Measurements from ENCODE around the gene HINFP. TPM values are rescaled to one million over a fixed set of nuclear protein-coding genes. Genes with fewer than 3 reads are reported as not detected.

HINFP gene, protein sequence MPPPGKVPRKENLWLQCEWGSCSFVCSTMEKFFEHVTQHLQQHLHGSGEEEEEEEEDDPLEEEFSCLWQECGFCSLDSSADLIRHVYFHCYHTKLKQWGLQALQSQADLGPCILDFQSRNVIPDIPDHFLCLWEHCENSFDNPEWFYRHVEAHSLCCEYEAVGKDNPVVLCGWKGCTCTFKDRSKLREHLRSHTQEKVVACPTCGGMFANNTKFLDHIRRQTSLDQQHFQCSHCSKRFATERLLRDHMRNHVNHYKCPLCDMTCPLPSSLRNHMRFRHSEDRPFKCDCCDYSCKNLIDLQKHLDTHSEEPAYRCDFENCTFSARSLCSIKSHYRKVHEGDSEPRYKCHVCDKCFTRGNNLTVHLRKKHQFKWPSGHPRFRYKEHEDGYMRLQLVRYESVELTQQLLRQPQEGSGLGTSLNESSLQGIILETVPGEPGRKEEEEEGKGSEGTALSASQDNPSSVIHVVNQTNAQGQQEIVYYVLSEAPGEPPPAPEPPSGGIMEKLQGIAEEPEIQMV
- 32.8 to 36.7 TPM (median 34.4 TPM) in 3 replicates for total RNA-seq

DNA sequence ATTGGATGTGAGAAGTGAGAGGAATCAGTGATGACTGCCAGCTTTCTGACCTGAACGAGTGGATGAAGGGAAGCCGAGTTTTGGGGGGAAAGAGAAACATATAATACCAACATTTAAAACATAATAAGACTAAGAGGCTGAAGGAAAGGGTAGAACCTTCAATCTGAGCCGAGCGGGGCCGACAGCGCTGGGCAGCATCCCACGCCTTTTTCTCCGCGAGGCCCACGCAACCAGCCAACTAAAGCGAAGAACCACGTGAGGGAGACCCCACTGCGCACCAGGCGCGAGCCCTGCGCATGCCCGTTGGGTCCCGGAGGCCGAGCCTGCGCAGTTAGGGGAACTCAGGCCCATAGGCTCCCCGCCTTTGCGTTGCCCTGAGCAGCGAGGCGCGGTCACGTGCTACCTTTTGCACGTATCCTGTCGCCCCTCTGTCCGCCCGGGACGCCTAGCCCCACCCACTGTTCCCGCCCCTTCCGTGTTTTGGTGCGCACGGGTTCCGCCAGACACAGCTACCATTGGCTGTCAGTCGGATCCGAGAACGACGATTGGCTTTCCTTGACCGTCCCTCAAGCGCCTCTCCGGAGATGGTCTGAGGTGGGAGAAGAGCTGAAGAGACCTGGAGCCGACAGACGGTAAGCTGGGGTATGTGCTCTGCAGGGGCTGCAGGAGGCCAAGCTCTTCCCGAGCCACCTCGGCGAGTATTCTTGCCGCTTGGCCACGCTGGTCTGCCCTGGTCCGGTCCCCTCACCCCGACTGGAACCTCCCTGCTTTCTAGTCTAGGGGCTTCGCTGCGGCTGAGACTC is at the start of gene HINFP:
HINFP (plus strand) TSS at position 573 of the 803 bp plus-strand sequence. CDS start 5,365 bp downstream, outside the sequence.
- H3K36me3 Mint-ChIP-seq = peaks cover 8% of the 10 kb centered on the region
- TF ChIP-seq, protein P1, sequence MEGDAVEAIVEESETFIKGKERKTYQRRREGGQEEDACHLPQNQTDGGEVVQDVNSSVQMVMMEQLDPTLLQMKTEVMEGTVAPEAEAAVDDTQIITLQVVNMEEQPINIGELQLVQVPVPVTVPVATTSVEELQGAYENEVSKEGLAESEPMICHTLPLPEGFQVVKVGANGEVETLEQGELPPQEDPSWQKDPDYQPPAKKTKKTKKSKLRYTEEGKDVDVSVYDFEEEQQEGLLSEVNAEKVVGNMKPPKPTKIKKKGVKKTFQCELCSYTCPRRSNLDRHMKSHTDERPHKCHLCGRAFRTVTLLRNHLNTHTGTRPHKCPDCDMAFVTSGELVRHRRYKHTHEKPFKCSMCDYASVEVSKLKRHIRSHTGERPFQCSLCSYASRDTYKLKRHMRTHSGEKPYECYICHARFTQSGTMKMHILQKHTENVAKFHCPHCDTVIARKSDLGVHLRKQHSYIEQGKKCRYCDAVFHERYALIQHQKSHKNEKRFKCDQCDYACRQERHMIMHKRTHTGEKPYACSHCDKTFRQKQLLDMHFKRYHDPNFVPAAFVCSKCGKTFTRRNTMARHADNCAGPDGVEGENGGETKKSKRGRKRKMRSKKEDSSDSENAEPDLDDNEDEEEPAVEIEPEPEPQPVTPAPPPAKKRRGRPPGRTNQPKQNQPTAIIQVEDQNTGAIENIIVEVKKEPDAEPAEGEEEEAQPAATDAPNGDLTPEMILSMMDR (IDR thresholded peaks at IDR 0.05; ENCODE audit: unreplicated experiment) = no peak
- H3K27ac Mint-ChIP-seq = peak within 1 kb of the TSS; percentile 93

DNA sequence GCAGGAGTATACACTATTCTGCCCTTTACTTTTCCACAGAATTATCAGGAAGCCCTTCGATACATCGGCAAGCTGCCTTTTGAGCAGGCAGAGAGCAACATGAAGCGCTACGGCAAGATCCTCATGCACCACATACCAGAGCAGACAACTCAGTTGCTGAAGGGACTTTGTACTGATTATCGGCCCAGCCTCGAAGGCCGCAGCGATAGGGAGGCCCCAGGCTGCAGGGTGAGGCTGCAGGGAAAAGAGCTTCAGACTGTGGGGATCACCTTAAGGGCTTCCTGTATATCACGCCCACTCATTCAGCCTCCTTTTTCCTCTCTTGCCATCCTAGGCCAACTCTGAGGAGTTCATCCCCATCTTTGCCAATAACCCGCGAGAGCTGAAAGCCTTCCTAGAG is 43.5 kb upstream of the HINFP start:
- H3K27me3 Mint-ChIP-seq (ENCODE audit: low read depth) = no peaks in the 10 kb centered on the region
- no peaks in the 10 kb centered on the region for H3K9me3 Mint-ChIP-seq
- H3K36me3 Mint-ChIP-seq = peaks cover 35% of the 10 kb centered on the region
- no peaks in the 10 kb centered on the region for H3K4me1 Mint-ChIP-seq
- H3K27ac Mint-ChIP-seq = no peak overlapping the region
- no peak for DNase-seq (ENCODE audit: low spot score in 2 of 2, unreplicated experiment in 2 of 2)
- H3K4me3 Mint-ChIP-seq = no peak overlapping the region
- TF ChIP-seq, protein P1 (IDR thresholded peaks at IDR 0.05; ENCODE audit: unreplicated experiment) = no peak

More for the DNA sequence above, at the start of gene HINFP:
- Mint-ChIP-seq H3K4me3 (peak within 1 kb of the TSS; percentile 89), H3K27me3 (ENCODE audit: low read depth) (no peaks in the 10 kb centered on the region), H3K4me1 (peaks cover 22% of the 10 kb centered on the region), H3K9me3 (no peaks in the 10 kb centered on the region)
- peak; percentile 99 for DNase-seq (ENCODE audit: low spot score in 2 of 2, unreplicated experiment in 2 of 2)

DNA sequence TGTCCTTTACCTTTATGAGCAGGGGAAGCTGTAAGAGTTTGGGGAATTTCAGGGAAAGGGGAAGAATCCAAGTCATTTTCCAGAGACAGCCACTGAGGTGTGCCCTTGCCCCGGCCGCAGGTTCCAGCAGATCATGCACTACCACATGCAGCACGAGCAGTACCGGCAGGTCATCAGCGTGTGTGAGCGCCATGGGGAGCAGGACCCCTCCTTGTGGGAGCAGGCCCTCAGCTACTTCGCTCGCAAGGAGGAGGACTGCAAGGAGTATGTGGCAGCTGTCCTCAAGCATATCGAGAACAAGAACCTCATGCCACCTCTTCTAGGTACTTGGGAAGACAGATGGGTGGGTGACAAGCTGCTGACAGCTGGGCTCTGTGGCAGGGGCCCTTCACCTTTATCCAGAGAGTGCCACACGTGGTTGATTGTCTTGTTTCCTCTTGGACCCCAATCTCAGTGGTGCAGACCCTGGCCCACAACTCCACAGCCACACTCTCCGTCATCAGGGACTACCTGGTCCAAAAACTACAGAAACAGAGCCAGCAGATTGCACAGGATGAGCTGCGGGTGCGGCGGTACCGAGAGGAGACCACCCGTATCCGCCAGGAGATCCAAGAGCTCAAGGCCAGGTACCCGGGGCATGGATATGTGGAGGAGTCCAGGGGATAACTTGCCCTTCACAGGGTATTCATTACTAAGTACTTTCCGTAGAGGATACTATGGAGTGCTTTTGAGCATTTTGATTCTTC is 42.5 kb upstream of the HINFP start:
- Mint-ChIP-seq H3K27me3 (ENCODE audit: low read depth) (no peaks in the 10 kb centered on the region), H3K27ac (no peak overlapping the region), H3K4me1 (no peaks in the 10 kb centered on the region), H3K4me3 (no peak overlapping the region), H3K36me3 (peaks cover 31% of the 10 kb centered on the region), H3K9me3 (no peaks in the 10 kb centered on the region)
- no peak for DNase-seq (ENCODE audit: low spot score in 2 of 2, unreplicated experiment in 2 of 2)
- TF ChIP-seq, protein P1 (IDR thresholded peaks at IDR 0.05; ENCODE audit: unreplicated experiment) = no peak

DNA sequence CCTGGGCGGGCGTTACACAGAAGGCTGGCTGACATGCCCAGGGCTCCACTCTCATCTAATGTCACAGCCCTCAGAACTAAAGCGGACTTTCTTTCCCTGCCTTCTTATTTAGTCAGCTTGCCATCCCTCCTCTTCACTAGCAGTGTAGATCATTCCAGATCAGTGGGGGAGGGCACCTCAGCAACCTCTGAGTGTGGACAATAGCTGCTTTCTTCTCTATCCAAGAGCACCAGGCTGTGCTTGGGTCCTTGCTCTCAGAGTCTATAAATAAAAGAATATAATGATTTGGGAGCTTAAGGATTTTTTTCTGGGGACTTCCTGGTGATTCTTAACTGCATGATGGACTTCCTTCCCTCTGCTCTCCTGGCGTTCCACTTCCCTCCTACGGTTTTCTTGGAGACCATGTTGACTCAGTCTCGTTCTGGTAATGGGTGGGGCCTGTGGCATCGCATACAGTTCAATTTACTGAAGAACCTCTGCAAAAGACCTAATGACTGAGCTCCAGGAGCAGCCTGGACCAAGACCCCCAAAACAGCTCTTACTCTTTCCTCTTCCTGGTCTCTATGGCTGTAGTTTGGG is 39.6 kb upstream of the HINFP start:
- TF ChIP-seq, protein P1 (IDR thresholded peaks at IDR 0.05; ENCODE audit: unreplicated experiment) = no peak
- Mint-ChIP-seq H3K9me3 (no peaks in the 10 kb centered on the region), H3K27me3 (ENCODE audit: low read depth) (no peaks in the 10 kb centered on the region), H3K27ac (no peak overlapping the region), H3K4me1 (peaks cover 11% of the 10 kb centered on the region), H3K36me3 (peaks cover 28% of the 10 kb centered on the region), H3K4me3 (no peak overlapping the region)
- no peak for DNase-seq (ENCODE audit: low spot score in 2 of 2, unreplicated experiment in 2 of 2)

Data from mesothelial cell of epicardium (in vitro differentiated cells).